Islet precursor cell (in vitro differentiated cells): ENCODE data around the gene PAPPA2.

Experiments
- DNase-seq: peaks from one replicate; pipeline ENCODE4 v3.0.0-alpha.2; 2018

PAPPA2 gene

DNA sequence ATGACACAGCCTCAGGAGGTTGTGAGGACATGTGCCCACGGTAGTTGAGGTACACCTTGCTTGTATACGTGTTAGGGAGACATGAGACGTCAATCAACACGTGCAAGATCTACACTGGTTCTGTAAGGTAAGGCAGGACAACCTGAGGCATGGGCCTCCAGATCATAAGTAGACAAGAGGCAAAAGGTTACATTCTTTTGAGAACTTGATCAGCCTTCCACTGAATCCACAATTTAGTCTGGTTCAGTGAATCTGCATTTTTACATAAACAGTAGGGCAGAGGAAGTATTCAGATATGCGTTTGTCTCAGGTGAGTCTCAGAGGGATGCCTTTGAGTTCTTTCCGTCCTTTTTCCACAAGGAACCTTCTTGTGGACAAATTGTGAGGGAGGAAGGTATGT lies 352.6 kb downstream of the PAPPA2 start:
- DNase-seq, result no peak

DNA sequence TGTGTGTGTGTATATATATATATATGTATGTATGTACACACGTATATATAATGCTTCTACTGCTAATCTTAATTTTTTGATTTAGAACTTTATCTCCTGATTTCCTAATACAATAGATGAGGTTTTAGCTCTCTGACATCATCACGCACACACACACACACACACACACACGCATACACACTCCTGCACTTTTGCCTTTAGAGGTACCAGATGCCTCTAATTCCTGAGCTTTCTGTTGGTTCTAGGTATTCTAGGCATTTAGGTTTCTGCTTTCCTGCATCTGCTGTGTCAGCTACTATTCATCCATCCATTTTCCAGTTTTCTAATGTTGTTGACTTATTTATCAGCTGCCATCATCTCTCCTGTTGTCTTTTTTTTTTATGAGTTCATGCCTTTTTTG lies 353.3 kb downstream of the PAPPA2 start:
- no peak for DNase-seq

DNA sequence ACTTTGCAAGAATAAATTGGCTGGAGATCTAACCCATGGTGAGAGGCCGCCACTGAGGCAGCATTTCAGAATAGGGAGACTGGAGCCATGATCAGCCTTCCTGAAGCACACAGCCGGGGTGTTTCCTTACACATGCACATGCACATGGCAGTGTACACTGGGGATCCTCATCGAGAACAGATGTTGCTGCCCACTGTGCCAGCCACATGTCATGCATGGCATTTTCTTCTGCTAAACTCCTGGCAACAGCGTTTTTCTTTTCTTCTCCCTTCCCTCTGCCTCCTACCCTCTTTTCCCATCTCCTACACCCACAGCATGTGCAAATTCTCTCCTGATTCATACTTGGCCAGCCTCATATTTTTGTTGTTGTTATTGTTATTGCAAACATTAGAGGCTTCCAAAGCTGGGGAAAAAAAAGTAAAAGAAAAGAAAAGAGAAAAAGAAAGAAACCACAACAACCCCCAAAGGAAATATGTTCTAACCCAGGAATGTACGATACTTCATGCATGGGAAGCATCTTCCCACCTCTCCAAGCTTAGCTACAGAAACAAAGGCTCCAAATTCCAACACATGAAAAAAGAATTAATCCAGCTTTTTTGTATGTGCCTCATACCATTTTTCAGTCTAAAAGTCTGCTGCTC lies 357.5 kb downstream of the PAPPA2 start:
- no peak for DNase-seq

DNA sequence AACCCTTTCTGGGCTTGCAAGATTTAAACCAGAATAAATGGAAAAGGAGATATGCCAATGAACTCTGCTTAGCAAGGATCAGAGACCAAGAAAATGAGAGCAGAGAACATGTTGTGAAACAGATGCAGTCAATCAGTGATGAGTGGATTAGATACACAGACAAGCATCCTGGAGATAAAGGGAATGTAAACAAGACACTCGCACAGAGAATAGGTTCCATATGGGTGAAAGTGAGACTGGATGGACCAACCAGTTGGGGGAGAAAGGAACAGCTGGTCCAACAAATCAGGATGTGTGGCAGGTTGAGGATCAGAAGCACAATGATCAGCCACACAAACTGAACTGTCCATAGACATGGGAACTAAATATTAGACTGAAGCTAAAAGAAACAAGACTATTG lies 363.3 kb downstream of the PAPPA2 start:
- no peak for DNase-seq

DNA sequence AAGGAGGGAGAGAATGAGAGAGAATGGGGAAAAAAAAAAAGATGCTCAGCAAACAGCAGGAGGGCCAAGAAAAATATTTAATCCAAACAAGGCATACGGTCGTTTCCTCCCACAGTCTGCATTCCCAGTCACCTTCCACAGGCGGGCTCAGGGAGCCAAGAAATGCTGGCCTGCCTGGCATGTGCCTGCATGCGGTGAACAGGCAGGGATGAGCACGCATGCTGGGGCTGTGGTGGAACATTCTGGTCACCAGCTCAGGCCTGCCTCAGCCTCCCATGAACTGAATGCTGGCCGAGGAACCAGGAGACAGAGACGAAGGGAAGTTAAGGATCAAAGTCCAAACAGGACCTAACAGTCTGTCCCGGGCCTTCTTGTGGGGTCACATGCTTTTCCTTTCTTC lies 366.3 kb downstream of the PAPPA2 start:
- no peak for DNase-seq

DNA sequence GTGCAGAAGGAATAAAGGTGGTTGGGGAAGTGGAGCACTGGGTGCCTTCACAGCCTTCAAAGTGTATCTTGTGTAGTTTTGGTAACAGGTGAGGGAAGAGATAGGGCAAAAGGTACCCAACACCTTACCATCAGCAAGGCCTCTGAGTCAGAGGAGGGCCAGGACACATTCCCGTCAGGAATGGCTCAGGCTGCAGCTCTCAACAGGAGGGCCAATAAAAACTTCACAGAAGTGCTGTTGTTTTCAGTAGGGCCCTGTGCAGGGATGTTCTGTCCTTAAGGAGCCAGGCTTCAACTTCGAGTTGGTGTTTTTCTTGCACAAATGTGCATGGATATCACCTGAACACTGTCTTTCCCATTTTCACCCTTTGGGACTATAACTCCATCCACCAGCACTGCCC lies 368.2 kb downstream of the PAPPA2 start:
- DNase-seq, result no peak

DNA sequence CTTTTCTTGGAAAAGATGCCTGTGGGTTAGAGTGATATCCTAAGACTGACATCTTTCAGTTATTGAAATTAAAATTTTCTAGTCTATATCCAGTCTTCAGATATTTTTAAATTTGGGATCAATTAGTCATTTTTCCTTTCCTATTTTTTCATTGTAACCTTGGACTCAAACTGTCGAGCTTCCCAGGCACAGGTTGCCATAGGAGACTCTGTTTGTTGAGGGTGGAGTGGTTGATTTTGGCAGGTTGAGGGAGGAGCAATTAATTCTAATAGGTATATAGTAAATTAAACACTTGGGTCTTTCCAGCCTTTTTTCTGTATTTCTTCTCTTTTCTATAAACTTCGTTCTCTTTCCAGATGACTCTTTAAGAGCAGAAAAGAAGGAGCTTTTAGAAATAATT lies 374.7 kb downstream of the PAPPA2 start:
- DNase-seq, result no peak

DNA sequence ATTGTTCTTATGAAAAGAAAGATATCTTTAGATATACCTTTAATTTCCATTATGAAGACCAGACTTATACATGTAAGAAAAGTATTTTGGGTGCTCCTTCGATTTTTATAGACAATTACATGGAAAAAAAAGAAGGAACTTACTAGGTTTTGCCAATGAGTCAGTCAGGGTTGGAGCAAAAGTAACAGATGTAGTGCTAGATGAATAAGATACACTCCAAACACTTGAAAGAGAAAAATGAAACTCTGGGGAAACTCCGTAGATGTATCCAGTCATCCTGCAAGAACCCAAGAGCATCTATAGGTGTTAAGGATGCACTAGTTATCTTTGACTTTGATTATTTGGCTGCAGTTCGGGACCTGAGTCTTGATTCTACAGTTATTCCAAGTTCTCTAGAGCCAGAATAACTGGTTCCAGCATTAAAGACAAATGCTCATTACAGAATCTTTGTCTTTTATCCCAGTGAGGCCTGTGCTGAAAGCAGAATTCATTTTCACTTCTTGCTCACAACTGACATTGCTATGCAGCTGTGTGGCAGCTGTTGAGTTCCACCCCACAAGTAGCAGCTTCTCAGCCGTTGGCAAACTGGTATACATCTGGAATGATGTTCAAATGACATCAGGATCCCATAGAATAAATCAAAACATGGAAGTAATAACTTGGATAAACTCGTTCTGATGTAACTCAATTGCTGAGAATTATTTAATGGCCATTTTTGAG lies 375.5 kb downstream of the PAPPA2 start:
- no peak for DNase-seq

DNA sequence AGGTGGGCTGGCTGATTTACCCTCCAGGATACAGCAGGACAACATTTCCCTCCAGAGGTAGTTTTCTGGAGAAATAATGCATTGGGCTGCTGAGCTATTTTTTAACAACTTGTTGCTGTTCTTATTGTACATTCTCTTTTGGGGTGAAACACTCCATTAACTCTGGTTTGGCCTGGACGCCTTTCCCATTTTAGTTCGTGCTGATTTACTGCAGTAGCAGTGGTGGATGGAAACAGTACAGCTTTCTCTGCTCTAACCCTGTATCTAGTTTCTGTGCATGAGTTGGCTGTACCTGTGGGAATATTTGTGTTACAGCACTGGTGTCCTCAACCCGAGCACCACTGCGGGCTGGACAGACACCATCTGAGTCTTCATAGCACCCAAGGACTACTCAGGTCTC lies 376.2 kb downstream of the PAPPA2 start:
- no peak for DNase-seq

DNA sequence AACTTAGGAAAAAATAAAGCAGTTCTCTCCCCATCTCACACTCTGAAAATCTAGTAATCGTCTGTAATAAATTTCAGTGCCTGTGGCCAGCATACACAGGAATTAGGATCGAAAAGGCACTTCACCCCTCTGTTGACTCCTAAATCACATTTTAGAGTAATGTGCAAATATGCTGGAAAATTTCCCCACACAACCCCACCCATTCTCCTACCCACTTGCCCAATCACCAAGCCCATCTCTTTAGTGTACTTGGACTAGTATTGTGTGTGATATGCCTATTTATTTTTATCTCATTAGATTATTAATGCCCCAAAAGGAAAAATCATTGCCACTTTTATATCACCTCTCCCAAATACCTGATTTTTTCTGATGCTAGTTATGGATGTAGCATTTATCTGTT lies 378.3 kb downstream of the PAPPA2 start:
- no peak for DNase-seq

DNA sequence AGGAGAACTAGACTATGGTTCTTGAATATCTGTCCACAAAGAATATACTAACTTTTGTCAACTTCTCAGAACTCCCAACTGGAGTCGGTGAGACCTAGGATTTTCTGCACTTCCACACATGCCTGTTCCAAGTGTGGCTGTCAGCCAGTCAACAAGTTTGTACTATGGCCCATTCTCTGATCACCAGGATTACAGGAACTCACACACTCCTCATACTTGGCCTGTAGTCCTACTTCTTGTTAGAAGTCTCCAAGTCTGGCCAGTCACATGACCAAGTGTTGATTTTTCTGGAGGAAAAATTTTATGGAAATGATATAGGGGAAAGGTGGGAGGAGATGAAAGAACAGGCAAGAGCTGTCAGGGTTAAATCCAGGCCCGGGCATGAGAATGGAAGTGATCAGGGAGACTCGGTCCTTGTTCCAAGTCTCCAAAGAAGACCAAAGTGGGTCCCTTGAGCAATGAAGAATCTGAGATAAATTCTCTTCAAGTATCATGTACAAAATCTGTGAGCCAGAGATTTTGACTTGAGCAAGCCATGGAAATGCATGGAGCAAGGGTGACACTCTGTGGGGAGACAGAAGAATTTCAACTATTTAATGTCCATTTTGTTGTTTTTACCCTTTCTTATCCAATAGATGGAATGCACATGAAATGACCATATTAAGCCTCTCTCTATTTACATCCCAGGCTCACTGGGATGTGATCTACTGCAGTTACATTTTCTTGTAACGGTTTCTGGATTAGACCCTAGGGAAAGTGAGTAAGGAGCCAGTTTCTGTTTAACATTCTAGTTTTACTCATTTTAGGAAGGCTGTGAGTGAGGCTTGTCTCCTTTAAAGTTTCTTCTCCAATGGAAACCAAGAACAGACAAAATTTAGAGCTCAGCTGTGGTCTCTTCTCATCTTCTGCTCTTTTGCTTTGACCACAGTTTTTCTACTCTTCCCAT lies 380.6 kb downstream of the PAPPA2 start:
- peak; percentile 64 for DNase-seq

DNA sequence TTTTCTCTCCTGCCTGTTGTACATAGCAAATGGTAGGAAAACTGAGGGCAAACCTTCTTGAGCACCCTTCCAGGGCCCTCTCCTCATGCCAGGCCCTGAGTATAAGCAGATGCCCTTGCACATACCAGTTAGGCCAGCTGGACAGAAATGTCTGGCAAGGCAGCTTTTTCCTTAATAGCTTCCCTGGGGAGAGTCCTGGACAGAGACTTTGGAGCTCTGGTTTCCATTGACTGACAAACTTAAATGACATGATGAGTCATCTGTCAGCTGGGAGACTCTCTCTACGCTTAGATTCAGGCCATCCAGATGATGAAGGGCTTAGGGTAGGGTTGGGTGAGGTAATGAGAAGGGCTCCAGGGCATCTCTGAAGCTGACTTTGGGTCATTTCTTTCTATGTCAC lies 384.1 kb downstream of the PAPPA2 start:
- DNase-seq, result peak; percentile 96

DNA sequence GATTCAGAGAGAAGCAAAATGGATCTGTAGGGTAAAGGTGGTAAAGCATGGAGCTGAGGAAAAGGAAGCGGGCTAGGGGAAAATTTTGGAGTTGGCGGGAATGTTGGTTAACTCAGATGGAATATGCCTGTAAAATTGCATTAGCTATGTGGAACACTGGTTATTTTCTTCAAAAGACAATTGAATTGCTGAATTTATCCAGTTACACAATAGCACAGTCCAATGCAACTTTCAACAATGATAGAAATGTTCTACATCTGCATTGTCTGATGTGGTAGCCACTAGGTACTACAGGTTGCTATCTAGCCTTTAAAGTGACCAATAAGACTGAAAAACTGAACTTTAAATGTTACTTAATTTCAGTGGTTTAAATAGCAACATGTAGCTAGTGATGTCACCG lies 386.3 kb downstream of the PAPPA2 start:
- DNase-seq, result no peak

DNA sequence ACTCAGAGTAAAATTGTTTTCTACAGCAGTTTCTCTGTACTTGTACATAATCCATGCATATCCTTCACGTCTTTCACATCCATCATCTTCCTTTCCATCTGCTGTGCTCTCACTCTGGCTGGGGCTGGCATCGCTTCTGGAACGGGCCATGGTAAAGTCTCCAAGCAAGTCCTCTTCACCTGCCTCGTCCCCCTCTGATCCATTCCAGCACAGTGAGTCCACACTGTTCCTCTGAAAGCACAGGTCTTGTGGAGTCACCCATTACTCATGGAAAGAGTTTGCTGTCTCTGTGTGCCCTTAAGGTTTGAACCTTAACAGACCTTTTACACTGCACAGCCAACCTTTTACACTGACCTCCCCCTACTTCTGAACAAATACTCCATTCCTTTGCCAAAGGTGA lies 387.9 kb downstream of the PAPPA2 start:
- DNase-seq, result peak; percentile 67

DNA sequence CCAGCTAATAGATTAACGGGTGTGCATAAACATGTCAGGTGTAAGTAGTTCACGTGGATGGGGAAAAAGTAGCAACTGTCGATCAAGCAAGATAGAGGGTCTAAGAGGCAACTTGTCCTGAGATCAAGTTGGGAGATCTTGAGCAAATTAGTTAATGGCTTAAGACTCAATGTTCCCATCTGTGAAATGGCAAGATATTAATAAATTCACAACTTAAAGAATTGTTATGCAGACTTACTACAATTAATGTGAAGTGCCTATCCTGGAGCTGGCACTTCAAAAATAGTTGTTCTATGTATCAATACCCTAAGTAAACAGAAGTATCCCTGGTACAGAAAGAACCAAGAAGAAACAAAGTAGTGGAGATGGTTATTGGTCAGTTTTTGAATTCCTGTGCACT lies 389.1 kb downstream of the PAPPA2 start:
- DNase-seq, result no peak

DNA sequence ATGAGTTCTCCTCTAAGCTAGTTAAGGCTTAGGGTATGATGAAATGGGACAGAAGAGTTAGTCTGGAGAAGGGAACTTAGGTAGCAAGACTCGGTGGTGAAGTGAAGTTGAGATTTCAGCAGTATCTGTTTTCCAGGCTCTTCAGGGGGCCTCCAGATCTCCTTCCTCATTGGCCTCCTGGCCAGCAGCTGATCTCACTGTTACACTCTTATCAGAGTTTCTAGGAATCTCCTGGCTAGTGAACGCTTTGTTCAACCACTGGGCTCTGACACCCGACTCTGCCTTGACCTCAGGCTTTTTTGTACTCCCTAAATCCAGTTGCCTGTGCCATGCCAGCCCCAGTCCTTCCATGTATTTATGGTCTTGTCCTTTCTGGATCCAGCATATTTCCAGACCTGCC lies 390.5 kb downstream of the PAPPA2 start:
- DNase-seq, result no peak

DNA sequence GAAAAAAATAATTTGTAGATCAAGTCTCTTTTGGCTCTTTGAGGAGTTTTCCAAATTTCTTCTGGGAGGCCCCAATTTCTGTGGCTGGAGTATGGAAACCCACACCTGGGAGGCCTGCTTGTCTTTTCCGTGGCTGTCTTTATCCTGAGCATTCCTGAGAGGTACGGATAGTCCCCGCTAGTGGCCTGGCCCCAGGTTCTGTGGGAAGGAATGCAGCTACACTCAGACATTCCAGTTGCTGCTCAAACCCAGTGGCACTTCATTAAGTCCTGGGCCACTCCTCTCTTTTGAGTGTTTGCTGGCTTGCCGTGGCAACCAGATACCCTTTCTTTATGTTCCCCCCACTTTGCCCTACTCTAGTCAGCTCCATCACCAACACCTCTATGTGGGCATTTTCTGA lies 391.1 kb downstream of the PAPPA2 start:
- peak; percentile 77 for DNase-seq

DNA sequence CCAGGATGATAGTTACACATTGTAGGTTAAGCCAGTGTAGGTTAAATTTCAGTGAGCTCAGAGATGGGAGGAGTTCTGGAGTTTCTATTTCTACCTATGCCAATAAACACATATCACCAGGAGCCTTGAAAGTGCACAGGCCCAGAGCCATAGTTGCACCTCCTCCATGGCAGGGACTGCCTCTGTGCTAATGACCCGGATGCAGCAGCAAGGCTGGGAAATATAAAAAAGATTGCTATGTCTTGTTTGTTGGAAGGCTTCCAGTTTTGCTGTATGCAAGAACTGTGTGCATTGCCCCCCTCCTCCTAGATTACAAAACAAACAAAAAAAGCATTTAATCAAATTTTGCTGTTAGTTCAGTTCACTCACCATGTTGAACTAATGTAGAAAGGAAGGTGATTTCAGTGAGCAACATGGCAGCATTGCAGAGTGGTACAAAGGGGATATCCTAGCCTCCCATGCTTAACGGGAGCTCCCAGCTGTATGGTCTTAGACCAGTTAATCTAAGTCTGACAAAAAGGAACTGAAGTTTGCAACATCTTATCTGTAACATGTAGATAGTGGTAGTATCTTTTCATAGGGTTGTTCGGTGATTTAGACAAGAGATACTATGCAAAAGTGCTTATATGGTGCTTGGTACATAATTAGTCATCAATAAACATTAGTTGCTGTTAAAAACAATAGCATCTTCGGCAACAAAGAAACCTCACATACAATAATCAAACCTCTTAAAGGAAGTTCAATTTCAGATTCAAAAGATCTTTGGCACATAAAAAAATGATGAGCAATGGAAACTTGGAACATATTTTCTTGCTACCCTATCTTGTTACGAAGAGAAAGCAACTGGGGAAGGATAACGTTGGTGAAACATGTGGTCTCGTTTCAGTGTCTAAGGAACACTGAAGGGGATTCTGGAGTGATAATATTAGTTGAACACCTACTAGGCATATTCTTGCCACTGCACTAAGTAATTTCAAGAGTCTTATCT lies 392.1 kb downstream of the PAPPA2 start:
- no peak for DNase-seq

DNA sequence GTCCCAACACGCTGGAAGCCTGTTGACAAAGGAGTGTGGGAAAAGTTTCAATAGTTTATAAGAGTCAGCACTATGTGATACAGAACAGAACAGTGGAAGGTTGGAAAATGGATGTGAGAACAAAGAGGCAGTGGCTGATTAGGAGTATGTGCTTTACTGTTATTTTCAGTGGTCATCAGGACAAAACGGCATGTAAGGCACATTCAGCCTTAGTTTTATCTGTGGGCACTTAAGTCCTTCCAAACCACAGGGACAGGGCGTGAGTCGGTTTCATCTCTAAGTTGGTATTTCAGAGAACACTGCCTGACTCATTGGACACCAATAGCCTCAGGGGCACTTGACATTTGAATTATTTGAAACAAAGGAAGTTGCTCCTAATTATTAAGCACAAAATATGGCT lies 394.7 kb downstream of the PAPPA2 start:
- DNase-seq, result peak; percentile 65

DNA sequence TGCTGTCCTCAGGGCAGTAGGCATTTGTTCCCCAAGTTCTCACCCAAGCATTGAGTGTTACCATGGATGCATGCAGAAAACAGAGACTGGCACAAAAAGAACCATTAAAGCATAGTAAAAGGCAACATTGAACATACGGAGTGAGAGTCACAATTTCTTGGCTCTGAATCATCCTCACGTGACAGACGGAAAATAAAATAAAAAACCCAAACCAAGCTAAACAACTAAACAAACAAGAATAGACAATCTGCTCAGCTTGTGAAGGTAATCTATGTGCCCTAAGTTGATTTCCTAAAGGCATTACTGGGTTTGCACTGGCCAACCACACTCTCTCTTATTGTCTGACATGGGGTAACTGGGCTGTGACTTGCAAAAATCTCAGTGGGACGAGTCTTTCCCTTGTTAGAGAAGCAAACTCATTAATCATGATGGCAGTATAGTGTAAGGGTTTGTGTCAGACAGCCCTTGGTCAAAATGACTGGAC lies 395.5 kb downstream of the PAPPA2 start:
- no peak for DNase-seq

DNA sequence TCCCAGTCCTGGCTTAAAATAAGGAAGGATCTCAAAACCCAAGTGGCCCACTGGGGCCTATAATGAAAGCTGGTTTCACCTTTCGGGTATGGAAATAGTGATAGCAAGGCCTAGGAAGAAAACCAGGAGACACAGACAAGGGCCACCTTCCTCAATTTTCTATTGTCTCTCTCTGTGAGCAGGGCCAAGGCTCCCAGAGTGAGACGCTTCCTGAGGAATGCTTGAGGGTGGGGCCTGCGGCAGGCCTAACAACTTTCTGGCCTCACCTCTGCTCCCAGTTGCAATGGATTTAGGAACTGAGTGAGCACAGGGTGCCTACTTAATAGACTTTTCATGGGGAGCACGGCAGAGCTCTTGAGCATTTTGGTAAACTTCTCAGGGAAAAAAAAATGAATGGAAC lies 400.6 kb downstream of the PAPPA2 start:
- peak; percentile 61 for DNase-seq

DNA sequence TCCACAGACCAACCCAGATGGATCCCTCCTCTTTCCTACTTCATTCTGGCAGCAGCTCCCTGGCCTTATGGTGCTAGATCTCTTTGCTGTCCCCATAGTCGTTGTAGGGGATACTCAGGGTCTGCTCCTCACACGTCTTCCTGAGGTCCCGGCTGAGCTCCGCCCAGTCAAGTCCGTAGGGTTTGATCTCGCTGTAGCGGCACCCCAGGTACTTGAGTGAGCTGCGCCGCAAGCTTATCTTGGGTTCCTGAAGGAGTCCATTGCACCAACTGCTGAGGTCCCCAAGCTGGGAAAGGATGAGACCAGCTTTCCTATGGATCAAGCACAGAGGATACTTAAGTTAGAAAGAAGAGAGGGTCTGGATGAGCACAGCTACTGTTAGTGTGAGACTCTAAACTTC lies 401.2 kb downstream of the PAPPA2 start:
- no peak for DNase-seq
